NCI-H524 treated with DMSO at 0.1 percent for 48 hours (cell line): Measurements from ENCODE around the gene SCFD2.

Experiments used
- DNase-seq: peaks from one replicate; lab custom pipeline; 2025; lab: John Stamatoyannopoulos, UW

SCFD2 gene

GRCh38 chr4:52919461-52919860, 446.4 kb downstream of the SCFD2 start:
- no peak for DNase-seq

- no peak for DNase-seq
Observed at GRCh38 chr4:52917817-52918216, 448.0 kb downstream of the SCFD2 start.

GRCh38 chr4:52915730-52916300, 450.0 kb downstream of the SCFD2 start:
- no peak for DNase-seq

GRCh38 chr4:52915191-52915590, 450.7 kb downstream of the SCFD2 start:
- DNase-seq = no peak

- no peak for DNase-seq
Observed at GRCh38 chr4:52914051-52914605, 451.7 kb downstream of the SCFD2 start.

- DNase-seq = no peak
Observed at GRCh38 chr4:52912608-52913007, 453.3 kb downstream of the SCFD2 start.

GRCh38 chr4:52911684-52912294, 454.1 kb downstream of the SCFD2 start:
- no peak for DNase-seq

GRCh38 chr4:52910115-52910514, 455.7 kb downstream of the SCFD2 start:
- DNase-seq = no peak

GRCh38 chr4:52907510-52907909, 458.4 kb downstream of the SCFD2 start:
- no peak for DNase-seq

GRCh38 chr4:52904421-52904820, 461.4 kb downstream of the SCFD2 start:
- no peak for DNase-seq

GRCh38 chr4:52903273-52903672, 462.6 kb downstream of the SCFD2 start:
- no peak for DNase-seq

- no peak for DNase-seq
Observed at GRCh38 chr4:52894443-52894842, 471.4 kb downstream of the SCFD2 start.

- DNase-seq = no peak
Observed at GRCh38 chr4:52892880-52893279, 473.0 kb downstream of the SCFD2 start.

GRCh38 chr4:52891743-52892142, 474.1 kb downstream of the SCFD2 start:
- no peak for DNase-seq

GRCh38 chr4:52890521-52890791, 475.4 kb downstream of the SCFD2 start:
- DNase-seq = no peak

- no peak for DNase-seq
Observed at GRCh38 chr4:52889778-52890520, 475.9 kb downstream of the SCFD2 start.

GRCh38 chr4:52889354-52889753, 476.5 kb downstream of the SCFD2 start:
- no peak for DNase-seq

GRCh38 chr4:52884994-52885393, 480.9 kb downstream of the SCFD2 start:
- no peak for DNase-seq

- no peak for DNase-seq
Observed at GRCh38 chr4:52883707-52884669, 481.9 kb downstream of the SCFD2 start.

GRCh38 chr4:52883183-52883621, 482.7 kb downstream of the SCFD2 start:
- no peak for DNase-seq

GRCh38 chr4:52880994-52881393, 484.9 kb downstream of the SCFD2 start:
- no peak for DNase-seq

- DNase-seq = no peak
Observed at GRCh38 chr4:52879471-52879870, 486.4 kb downstream of the SCFD2 start.
